ENCODE results near the gene RAD51B.

Gene RAD51B

GRCh38 chr14:68666236-68666635, 846.7 kb downstream of the RAD51B start:
- no peak for DNase-seq (ENCODE audit: low read depth in 2 of 2)

GRCh38 chr14:68666899-68667298, 847.3 kb downstream of the RAD51B start:
- DNase-seq (ENCODE audit: low read depth in 2 of 2): no peak

- DNase-seq (ENCODE audit: low read depth in 2 of 2): no peak
Measured at GRCh38 chr14:68667313-68667791, 847.8 kb downstream of the RAD51B start.

- DNase-seq (ENCODE audit: low read depth in 2 of 2): no peak
Measured at GRCh38 chr14:68668028-68668427, 848.4 kb downstream of the RAD51B start.

GRCh38 chr14:68668531-68668930, 849.0 kb downstream of the RAD51B start:
- no peak for DNase-seq (ENCODE audit: low read depth in 2 of 2)

- no peak for DNase-seq (ENCODE audit: low read depth in 2 of 2)
Measured at GRCh38 chr14:68669111-68669511, 849.5 kb downstream of the RAD51B start.

- DNase-seq (ENCODE audit: low read depth in 2 of 2): no peak
Measured at GRCh38 chr14:68669603-68670358, 850.2 kb downstream of the RAD51B start.

- DNase-seq (ENCODE audit: low read depth in 2 of 2): no peak
Measured at GRCh38 chr14:68670359-68670715, 850.8 kb downstream of the RAD51B start.

- no peak for DNase-seq (ENCODE audit: low read depth in 2 of 2)
Measured at GRCh38 chr14:68671909-68672308, 852.3 kb downstream of the RAD51B start.

GRCh38 chr14:68672609-68673285, 853.2 kb downstream of the RAD51B start:
- DNase-seq (ENCODE audit: low read depth in 2 of 2): no peak

- DNase-seq (ENCODE audit: low read depth in 2 of 2): no peak
Measured at GRCh38 chr14:68673464-68673863, 853.9 kb downstream of the RAD51B start.

- no peak for DNase-seq (ENCODE audit: low read depth in 2 of 2)
Measured at GRCh38 chr14:68674538-68675232, 855.1 kb downstream of the RAD51B start.

- no peak for DNase-seq (ENCODE audit: low read depth in 2 of 2)
Measured at GRCh38 chr14:68675233-68675577, 855.6 kb downstream of the RAD51B start.

GRCh38 chr14:68676511-68676943, 856.9 kb downstream of the RAD51B start:
- no peak for DNase-seq (ENCODE audit: low read depth in 2 of 2)

GRCh38 chr14:68677476-68677875, 857.9 kb downstream of the RAD51B start:
- DNase-seq (ENCODE audit: low read depth in 2 of 2): no peak

- DNase-seq (ENCODE audit: low read depth in 2 of 2): no peak
Measured at GRCh38 chr14:68677901-68678300, 858.3 kb downstream of the RAD51B start.

GRCh38 chr14:68678471-68678870, 858.9 kb downstream of the RAD51B start:
- DNase-seq (ENCODE audit: low read depth in 2 of 2): no peak

- no peak for DNase-seq (ENCODE audit: low read depth in 2 of 2)
Measured at GRCh38 chr14:68679301-68679700, 859.7 kb downstream of the RAD51B start.

GRCh38 chr14:68679746-68680467, 860.3 kb downstream of the RAD51B start:
- no peak for DNase-seq (ENCODE audit: low read depth in 2 of 2)

- DNase-seq (ENCODE audit: low read depth in 2 of 2): no peak
Measured at GRCh38 chr14:68680541-68681051, 861.0 kb downstream of the RAD51B start.

- DNase-seq (ENCODE audit: low read depth in 2 of 2): no peak
Measured at GRCh38 chr14:68681256-68682011, 861.9 kb downstream of the RAD51B start.
